Fibroblast of lung (primary cell): ENCODE data around the gene FGF22. TPM values are rescaled to one million over a fixed set of nuclear protein-coding genes. Genes with fewer than 3 reads are reported as not detected.
A peak's percentile ranks its signal among the peaks of the same experiment; 100 is the strongest.

Source experiments
- DNase-seq, 2 donors: peaks; one replicate each; pipeline versions ENCODE4 v3.0.0 to v3.0.0-alpha.2; 2010; ENCODE audit warnings: low read depth in 2 of 2
- H2AFZ ChIP-seq: 2 replicates; pipeline ENCODE4 v1.5.1; 2012; ENCODE audit warnings: low read length, control low read depth, inconsistent platforms
- H3K27ac ChIP-seq: 2 replicates; pipeline ENCODE4 v1.5.1; 2011; ENCODE audit warnings: low read length, control low read depth; ENCODE audit not compliant: insufficient read depth
- H3K27me3 ChIP-seq: 2 replicates; pipeline ENCODE4 v1.5.1; 2011; ENCODE audit warnings: mild to moderate bottlenecking, low read length; ENCODE audit not compliant: control insufficient read depth, insufficient read depth
- H3K36me3 ChIP-seq: 2 replicates; pipeline ENCODE4 v1.5.1; 2011; ENCODE audit warnings: low read length; ENCODE audit not compliant: control insufficient read depth, insufficient read depth
- H3K4me1 ChIP-seq: 2 replicates; pipeline ENCODE4 v1.5.1; 2011; ENCODE audit warnings: low read length; ENCODE audit not compliant: control insufficient read depth, insufficient read depth; ENCODE audit errors: extremely low read depth
- H3K4me2 ChIP-seq: 2 replicates; pipeline ENCODE4 v1.5.1; 2011; ENCODE audit warnings: low read length, control low read depth; ENCODE audit not compliant: insufficient read depth; ENCODE audit errors: extremely low read depth
- H3K4me3 ChIP-seq, 4 experiments: fragments of 200-600 bp in 1 of 4; sonication (generic) in 1 of 4; replicated peaks in 1 of 4; 2 replicates each; pipeline ENCODE4 v1.5.1; 2011 to 2016; ENCODE audit warnings: low read length in 4 of 4, low read depth in 3 of 4, mild to moderate bottlenecking in 3 of 4, control low read depth in 2 of 4, inconsistent platforms in 1 of 4, mixed read lengths in 1 of 4; ENCODE audit not compliant: insufficient read depth in 1 of 4; ENCODE audit errors: control extremely low read depth in 1 of 4
- H3K79me2 ChIP-seq: 2 replicates; pipeline ENCODE4 v1.5.1; 2012; ENCODE audit warnings: mild to moderate bottlenecking, low read length, inconsistent platforms; ENCODE audit not compliant: control insufficient read depth, insufficient read depth
- H3K9ac ChIP-seq: 2 replicates; pipeline ENCODE4 v1.5.1; 2011; ENCODE audit warnings: mild to moderate bottlenecking, low read length, control low read depth; ENCODE audit not compliant: insufficient read depth
- H3K9me3 ChIP-seq: 2 replicates; pipeline ENCODE4 v1.5.1; 2012; ENCODE audit warnings: low read depth, low read length; ENCODE audit not compliant: control insufficient read depth, insufficient read depth
- H4K20me1 ChIP-seq: 2 replicates; pipeline ENCODE4 v1.5.1; 2011; ENCODE audit warnings: low read length; ENCODE audit not compliant: control insufficient read depth, insufficient read depth; ENCODE audit errors: extremely low read depth
- EZH2 ChIP-seq: IDR thresholded peaks from 2 replicates; pipeline ENCODE4 v1.5.1; 2012; ENCODE audit warnings: low read length, control low read depth, mild to moderate bottlenecking; ENCODE audit errors: missing control alignments
- polyA plus RNA-seq, 2 donors: library from polyadenylated mRNA; depleted of rRNA in 1 of 2; stranded (reverse) in 1 of 2; unstranded in 1 of 2; fragments of >200 nt; gene quantifications; 2 replicates each; pipeline ENCODE4 v1.2.1, GENCODE V29; 2011 to 2012; ENCODE audit warnings: missing spikeins in 1 of 2
- total RNA-seq: library from RNA; depleted of rRNA; stranded (reverse); fragments of >200 nt; gene quantifications from 2 replicates; pipeline ENCODE4 v1.2.1, GENCODE V29; 2014
- TF ChIP-seq, protein P1 (sequence below), 2 donors: IDR thresholded peaks in 1 of 2; conservative IDR thresholded peaks in 1 of 2; 1 replicate in 1 of 2; 2 replicates in 1 of 2; pipeline ENCODE4 v1.5.1; 2011 to 2012; ENCODE audit warnings: low read length in 2 of 2, control low read depth in 1 of 2, inconsistent platforms in 1 of 2, low read depth in 1 of 2, mild to moderate bottlenecking in 1 of 2

Gene FGF22
- total and polyA plus RNA-seq, 2 donors (not counting 1 experiment from before 2014, with no cell fraction given), result under 0.01 TPM; not detected in 1

DNA sequence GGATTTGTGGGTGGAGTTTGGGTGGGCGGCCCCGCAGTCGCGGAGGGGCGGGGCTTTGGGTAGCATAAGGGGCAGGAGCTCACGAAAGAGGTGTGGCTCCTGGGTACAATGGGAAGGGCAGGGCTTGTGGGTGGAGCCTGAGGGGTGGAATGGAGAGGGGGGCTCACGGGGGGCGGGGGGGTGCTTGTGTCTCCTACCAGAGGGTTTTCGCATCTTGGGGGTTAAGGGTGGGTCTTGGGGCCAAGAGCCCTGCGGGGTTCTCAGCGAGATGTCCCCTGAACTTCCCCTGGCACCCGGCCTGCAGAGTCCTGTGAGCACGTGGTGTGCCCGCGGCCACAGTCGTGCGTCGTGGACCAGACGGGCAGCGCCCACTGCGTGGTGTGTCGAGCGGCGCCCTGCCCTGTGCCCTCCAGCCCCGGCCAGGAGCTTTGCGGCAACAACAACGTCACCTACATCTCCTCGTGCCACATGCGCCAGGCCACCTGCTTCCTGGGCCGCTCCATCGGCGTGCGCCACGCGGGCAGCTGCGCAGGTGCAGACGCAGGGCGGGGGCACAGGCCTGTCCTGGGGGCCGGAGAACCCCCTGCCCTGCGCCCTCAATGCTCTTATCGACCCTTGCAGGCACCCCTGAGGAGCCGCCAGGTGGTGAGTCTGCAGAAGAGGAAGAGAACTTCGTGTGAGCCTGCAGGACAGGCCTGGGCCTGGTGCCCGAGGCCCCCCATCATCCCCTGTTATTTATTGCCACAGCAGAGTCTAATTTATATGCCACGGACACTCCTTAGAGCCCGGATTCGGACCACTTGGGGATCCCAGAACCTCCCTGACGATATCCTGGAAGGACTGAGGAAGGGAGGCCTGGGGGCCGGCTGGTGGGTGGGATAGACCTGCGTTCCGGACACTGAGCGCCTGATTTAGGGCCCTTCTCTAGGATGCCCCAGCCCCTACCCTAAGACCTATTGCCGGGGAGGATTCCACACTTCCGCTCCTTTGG, 41.6 kb downstream of the FGF22 start:
- TF ChIP-seq EZH2, result no peak
- TF ChIP-seq, protein P1, sequence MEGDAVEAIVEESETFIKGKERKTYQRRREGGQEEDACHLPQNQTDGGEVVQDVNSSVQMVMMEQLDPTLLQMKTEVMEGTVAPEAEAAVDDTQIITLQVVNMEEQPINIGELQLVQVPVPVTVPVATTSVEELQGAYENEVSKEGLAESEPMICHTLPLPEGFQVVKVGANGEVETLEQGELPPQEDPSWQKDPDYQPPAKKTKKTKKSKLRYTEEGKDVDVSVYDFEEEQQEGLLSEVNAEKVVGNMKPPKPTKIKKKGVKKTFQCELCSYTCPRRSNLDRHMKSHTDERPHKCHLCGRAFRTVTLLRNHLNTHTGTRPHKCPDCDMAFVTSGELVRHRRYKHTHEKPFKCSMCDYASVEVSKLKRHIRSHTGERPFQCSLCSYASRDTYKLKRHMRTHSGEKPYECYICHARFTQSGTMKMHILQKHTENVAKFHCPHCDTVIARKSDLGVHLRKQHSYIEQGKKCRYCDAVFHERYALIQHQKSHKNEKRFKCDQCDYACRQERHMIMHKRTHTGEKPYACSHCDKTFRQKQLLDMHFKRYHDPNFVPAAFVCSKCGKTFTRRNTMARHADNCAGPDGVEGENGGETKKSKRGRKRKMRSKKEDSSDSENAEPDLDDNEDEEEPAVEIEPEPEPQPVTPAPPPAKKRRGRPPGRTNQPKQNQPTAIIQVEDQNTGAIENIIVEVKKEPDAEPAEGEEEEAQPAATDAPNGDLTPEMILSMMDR (conservative IDR thresholded peaks at IDR 0.05 in 1 of 2, IDR thresholded peaks at IDR 0.05 in 1 of 2; ENCODE audit: low read depth in 1 of 2, low read length in 2 of 2), result no peak
- H3K27me3 ChIP-seq, result no peaks in the 10 kb centered on the region
- peak overlapping the region in 1 of 4 experiments; percentile 61 for H3K4me3 ChIP-seq
- DNase-seq, result no peak
- H3K36me3 ChIP-seq, result no peaks in the 10 kb centered on the region
- no peaks in the 10 kb centered on the region for H4K20me1 ChIP-seq
- no peak overlapping the region for H2AFZ ChIP-seq
- H3K4me2 ChIP-seq, result peak overlapping the region; percentile 87
- peaks cover 2% of the 10 kb centered on the region for H3K79me2 ChIP-seq
- H3K9ac ChIP-seq, result no peak overlapping the region
- peak overlapping the region; percentile 87 for H3K27ac ChIP-seq
- no peaks in the 10 kb centered on the region for H3K9me3 ChIP-seq
- peaks cover 11% of the 10 kb centered on the region for H3K4me1 ChIP-seq

DNA sequence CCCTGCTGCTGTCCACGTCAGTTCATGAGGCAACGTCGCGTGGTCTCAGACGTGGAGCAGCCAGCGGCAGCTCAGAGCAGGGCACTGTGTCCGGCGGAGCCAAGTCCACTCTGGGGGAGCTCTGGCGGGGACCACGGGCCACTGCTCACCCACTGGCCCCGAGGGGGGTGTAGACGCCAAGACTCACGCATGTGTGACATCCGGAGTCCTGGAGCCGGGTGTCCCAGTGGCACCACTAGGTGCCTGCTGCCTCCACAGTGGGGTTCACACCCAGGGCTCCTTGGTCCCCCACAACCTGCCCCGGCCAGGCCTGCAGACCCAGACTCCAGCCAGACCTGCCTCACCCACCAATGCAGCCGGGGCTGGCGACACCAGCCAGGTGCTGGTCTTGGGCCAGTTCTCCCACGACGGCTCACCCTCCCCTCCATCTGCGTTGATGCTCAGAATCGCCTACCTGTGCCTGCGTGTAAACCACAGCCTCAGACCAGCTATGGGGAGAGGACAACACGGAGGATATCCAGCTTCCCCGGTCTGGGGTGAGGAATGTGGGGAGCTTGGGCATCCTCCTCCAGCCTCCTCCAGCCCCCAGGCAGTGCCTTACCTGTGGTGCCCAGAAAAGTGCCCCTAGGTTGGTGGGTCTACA, 43.1 kb downstream of the FGF22 start:
- H3K36me3 ChIP-seq, result no peaks in the 10 kb centered on the region
- no peak overlapping the region for H3K27ac ChIP-seq
- H3K4me2 ChIP-seq, result no peak overlapping the region
- peaks cover 5% of the 10 kb centered on the region for H3K4me1 ChIP-seq
- TF ChIP-seq, protein P1 (conservative IDR thresholded peaks at IDR 0.05 in 1 of 2, IDR thresholded peaks at IDR 0.05 in 1 of 2; ENCODE audit: low read depth in 1 of 2, low read length in 2 of 2), result no peak
- no peak for TF ChIP-seq EZH2
- H3K4me3 ChIP-seq, result no peak overlapping the region
- no peak overlapping the region for H2AFZ ChIP-seq
- peaks cover 2% of the 10 kb centered on the region for H3K79me2 ChIP-seq
- no peaks in the 10 kb centered on the region for H4K20me1 ChIP-seq
- no peak overlapping the region for H3K9ac ChIP-seq
- DNase-seq, result no peak
- H3K9me3 ChIP-seq, result no peaks in the 10 kb centered on the region
- no peaks in the 10 kb centered on the region for H3K27me3 ChIP-seq

DNA sequence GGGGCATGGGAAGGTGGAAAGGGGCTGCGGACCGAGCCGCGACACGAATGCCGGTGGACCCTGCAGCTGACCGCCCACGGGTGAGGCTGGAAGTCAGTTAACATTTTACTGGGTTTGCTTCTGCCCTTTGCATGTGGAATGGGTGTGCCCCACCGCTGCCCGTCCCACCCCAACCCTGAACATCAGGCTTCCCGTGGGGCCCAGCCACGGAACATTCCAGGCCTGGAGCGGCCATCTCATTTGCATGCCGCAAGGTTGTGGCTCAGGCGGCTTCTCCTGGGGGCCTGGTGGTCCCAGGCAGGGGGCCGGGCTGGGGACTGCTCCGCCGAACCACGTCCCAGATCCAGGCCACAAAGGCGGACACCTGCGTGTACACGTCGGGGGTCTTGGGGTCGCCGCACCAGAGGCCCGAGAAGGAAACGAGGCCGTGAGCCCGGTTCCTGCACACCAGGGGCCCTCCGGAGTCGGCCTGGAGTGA, 45.8 kb downstream of the FGF22 start:
- Histone ChIP-seq H4K20me1 (no peaks in the 10 kb centered on the region), H3K4me2 (no peak overlapping the region), H2AFZ (no peak overlapping the region), H3K27ac (no peak overlapping the region), H3K79me2 (no peaks in the 10 kb centered on the region), H3K9ac (no peak overlapping the region), H3K4me1 (no peaks in the 10 kb centered on the region), H3K4me3 (no peak overlapping the region), H3K27me3 (no peaks in the 10 kb centered on the region), H3K9me3 (no peaks in the 10 kb centered on the region), H3K36me3 (no peaks in the 10 kb centered on the region)
- TF ChIP-seq EZH2, result no peak
- TF ChIP-seq, protein P1 (conservative IDR thresholded peaks at IDR 0.05 in 1 of 2, IDR thresholded peaks at IDR 0.05 in 1 of 2; ENCODE audit: low read depth in 1 of 2, low read length in 2 of 2), result no peak
- no peak for DNase-seq
